GM21717 (cell line): ENCODE results near the gene ABHD17B.

Experiments
- ATAC-seq: cut with Tn5 transposase; IDR thresholded peaks from one replicate; pipeline ENCODE4 v1.9.1; 2021; ENCODE audit warnings: mild to moderate bottlenecking, moderate library complexity; ENCODE audit not compliant: unreplicated experiment

The ABHD17B gene

DNA sequence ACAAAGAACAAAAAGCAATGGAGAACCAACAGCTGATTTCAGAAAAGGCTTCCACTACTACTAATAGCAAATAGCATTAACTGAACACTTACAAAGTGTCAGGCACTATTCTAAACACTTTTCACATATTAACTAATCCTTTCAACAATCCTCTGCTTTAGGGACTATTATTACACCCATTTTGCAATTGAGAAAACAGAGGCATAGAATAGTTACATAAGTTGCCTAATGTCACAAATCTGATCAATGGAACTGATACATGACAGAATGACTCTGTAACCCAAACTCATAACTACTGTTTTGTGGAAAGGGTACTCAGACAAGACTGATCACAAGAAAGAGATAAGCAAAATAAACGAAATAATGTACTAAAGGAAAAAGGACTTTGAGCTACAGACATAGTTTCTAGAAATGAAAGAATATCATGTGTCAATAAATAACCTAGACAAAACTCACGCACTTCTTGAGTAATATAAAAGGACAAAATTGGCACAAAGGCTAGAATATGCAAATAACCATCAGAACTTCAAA lies 31.3 kb downstream of the ABHD17B start:
- ATAC-seq = no peak

DNA sequence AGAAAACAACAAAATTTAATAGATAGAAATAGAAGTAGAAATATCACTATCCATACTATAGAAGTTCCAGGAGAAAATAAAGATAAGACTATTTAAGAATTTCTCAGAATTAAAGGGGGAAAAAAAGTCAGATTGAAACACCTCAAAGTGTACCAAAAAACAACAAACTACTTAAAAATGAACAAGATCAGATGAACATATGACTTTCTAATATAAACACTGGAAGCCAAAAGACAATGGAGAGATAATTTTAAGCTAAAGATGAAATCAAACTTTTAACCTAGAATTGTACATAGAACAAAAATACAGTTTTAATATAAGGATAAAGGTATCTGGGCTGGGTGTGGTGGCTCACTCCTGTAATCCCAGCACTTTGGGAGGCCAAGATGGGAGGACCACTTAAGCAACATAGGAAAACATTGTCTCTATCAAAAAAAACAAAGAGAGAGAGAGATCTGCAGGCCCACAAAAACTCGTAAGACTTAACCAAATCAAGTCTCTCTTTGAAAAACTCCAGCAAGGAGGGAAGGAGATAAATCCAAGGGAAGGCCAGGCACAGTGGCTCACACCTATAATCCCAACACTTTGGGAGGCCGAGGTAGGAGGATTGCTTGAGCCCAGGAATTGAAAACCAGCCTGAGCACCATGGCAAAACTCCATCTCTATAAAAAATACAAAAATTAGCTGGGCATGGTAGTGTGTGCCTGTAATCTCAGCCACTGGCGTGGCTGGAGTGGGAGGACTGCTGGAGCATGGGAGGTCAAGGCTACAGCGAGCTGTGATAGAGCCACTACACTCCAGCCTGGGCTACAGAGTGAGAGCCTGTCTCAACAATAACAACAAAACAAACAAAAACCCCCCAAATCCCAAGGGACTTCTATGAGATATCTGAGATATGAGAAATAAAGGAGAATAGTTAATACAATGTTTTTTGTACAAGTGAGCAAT lies 32.4 kb downstream of the ABHD17B start:
- ATAC-seq = no peak

DNA sequence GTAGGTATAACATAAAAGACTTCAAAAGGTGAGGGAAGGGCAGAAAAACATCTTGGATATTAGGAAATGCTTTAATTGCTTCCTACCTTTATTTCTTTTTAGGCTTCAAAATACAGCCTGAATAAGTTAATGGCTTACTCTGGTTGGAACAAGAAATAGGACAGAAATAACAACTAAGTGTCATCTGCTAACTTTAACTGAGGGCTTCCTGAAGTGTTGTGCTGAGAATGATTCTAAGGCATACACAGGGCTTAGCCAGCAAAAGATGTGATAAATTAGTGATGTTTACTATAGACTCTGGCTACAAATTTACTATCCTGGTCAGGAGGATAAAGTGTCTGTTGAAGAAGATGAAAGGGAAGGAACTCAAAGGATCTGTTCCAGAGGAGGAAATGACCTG lies 34.2 kb downstream of the ABHD17B start:
- ATAC-seq = no peak

DNA sequence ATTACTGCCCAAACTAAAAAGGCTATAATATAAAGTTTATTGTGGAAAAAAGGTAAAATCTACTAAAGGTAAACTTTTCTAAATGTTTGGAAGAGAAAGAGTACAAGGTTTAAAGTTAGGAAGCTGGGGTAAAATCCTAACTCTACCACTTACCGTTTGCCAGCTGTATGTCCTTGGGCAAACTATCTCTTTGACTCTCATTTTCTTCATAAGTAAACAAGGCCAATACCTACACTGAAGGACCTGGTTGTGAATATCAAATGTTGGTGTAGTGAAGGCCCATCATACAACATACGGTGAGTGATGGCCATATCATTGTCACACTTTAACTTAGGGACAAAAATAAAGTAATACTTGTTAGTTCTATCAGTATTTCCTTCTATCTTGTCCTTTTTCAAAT lies 34.9 kb downstream of the ABHD17B start:
- no peak for ATAC-seq

DNA sequence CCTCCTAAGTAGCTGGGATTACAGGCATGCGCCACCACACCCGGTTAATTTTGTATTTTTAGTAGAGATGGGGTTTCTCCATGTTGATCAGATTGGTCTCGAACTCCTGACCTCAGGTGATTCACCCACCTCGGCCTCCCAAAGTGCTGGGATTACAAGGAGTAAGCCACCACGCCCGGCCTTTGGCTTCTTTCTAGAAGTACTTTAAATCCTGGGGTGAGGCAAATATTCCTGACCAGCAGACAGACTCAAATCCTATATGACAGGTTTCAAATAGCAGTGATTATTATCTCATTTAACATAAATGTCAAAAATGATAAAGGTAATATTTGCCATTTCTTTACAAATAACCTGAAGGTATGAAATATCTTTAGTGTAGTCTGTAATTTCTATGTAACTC lies 35.6 kb downstream of the ABHD17B start:
- ATAC-seq = no peak

DNA sequence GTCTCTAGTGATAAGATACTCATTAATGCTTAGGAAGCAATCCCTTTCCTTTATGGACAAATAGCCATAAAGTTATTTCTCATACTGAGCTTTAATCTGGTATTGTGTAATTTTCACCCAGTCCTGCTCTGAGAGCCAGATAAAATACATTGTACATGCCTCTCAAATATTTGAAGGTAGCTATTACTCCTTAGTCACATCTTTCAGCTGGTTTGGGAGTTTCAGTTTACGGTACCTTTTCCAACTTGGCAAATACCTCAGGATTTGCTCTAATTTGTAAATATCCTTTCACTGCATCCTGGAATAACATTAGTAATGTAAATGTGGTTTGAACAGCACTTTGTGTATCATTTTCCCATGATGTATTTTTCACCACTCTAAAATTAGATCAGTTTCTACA lies 47.4 kb downstream of the ABHD17B start:
- no peak for ATAC-seq

DNA sequence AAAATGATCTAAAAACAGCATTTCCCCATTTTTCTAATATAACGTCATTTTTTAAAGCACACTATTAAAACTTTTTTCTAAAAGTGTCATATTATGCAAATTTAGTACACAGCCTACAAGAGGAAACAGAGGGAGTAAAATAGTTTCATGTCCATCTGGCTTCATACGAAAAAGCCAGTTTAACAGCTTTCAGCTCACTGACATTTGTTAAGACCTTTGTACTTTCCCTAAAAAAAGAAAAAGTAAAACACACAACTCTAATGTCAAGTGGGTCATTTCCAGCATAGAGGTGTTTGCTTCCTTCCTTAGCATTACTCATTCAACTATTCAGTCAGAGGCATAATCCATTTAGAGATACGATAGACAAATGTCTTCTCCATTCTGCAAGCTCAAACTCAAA lies 49.4 kb downstream of the ABHD17B start:
- ATAC-seq = no peak

DNA sequence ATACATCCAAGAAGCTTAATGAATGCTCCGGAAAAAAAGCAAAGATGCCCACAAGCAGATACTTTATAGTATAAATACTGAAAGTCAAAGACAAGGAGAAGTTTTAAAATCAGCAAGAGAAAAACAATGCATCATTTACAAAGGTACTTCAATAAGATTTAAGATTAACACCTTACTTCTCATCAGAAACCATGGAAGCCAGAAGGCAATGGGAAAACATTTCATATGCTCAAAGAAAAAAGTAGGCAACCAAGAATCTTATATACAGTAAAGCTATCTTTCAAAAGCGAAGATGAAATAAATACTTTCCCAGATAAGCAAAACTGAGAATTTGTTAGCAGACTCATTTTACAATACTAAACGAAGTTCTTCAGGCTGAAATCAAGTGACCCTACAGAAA lies 51.1 kb downstream of the ABHD17B start:
- ATAC-seq = no peak

DNA sequence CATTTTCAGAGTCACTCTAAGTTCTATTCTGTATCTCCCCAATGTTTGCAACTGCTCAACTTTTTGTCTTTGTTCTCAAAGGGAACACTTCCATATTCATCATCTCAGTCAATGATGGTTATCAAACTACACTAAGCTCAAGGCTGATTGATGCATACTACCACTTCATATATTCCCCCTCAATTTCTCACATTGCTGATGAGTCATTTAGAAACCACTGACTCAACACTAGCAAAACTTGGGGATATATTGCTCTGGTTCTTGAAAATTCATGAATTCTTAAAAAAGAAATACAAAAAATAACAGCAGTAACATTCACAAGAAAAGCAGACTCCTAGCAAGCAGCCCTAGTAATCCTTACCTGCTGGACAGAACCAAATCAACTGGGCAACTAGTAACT lies 52.2 kb downstream of the ABHD17B start:
- ATAC-seq = peak; percentile 81

DNA sequence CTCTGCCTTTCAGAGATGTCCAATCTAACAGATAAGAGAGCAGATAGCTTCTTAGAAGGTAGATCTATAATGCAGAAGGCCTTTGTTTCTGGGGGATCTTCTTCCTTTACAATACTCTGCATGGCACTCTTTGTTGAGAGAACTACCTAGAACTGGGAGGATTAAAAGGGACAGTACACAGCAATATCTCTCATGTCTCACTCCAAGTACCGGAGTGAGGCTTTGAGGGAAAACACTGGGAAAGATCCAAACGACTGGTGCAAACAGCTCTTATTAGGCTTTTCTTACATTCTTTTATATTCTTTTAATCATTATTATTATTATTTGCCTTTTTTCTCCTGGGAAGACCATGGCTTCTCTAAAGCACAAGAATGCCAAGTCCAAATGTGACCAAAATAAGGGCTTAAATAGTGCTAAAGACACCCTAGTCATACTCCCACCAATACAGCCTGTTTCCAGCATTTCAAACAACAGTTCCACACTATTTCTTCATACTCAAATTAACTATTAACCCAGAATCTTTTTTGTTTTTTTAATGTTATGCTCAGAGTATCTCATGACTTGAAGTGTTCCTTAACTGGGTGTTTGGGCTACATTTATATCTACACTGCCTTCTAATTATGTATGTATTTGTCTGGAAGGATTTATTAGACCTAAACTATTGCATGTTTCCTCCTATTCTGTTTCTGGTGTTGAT lies 52.7 kb downstream of the ABHD17B start:
- ATAC-seq = no peak

DNA sequence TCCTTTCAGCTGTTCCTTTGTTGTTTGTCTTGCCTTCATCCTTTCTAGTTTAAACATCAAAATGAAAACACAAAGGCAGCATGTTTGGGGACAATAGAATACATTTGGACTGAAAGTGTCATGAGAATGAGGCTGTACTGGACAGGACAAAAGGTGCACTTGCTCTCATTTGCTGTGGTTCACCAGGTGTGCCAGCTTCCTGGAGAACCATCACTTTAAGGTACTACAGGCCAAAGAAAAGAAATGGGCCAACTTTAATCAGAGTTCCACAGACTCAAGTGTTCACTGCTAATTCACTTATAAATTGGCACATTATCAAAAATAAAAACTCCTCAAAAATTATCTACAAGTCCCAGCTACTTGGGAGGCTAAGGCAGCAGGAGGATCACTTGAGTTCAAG lies 53.8 kb downstream of the ABHD17B start:
- ATAC-seq = no peak

DNA sequence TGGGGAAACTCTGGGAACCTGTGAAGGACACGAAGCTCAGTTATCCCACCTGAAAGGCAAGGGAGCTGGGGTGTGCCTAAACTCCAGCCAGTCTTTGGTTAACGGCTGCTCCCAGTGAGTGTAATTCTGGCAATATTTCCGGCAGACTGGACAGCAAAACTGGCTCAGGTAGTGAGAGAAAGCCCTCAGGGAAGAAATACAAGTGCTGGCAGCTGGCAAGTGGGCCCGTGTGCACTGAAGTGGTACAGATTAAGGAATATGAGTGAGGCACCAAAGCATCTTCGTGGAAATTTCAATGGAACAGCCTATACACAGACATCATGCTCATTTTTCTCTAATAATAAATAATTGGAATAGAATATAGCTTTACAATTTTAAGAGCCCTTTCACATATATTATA lies 56.2 kb downstream of the ABHD17B start:
- no peak for ATAC-seq

DNA sequence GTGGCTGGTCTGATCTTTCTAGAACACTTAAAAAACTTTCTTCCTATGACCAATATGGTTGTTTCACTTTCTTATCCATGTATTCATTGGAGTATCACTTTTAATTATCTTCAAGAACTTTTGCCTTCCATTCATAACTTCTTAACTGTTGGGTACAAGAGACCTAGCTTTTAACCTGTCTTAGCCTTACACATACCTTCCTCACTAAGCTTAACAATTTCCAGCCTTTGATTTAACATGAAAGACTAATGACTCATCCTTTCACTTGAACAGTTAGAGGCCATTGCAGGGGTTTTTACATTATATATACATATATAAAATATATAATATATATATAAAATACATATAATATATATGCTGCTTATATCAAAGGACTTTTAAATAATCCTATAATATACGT lies 57.9 kb downstream of the ABHD17B start:
- ATAC-seq = no peak

DNA sequence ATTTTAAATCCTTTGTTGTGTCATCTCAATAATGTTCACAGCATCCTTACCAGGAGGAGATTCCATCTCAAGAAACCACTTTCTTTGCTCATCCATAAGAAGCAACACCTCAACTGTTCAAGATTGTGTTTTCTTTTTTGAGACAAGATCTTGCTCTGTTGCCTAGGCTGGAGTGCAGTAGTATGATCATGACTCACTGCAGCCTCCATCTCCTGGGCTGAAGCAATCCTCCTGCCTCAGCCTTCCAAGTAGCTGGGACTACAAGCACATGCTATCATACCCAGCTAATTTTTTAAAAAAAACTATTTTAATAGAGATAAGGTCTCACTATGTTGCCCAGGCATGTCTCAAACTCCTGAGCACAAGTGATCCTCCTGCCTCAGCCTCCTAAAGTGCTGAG lies 60.0 kb downstream of the ABHD17B start:
- no peak for ATAC-seq

DNA sequence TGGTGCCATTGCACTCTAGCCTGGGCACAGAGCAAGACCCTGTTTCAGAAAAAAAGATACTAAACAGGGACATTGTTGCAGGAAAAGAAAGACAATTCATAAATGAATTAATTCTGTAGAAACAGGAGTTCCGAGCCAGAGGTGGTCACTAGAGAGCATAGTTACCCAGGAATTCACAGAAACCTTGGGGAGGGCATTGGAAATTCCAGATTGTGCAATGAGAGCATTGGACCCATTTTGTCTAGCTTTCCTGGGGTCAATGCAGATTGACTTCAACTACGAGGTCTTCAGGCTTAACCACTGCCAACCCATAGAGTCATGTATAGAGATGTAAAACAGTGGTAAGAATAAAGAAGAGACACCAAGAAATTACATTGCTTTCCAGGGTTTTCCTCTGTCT lies 63.1 kb downstream of the ABHD17B start:
- ATAC-seq = no peak

DNA sequence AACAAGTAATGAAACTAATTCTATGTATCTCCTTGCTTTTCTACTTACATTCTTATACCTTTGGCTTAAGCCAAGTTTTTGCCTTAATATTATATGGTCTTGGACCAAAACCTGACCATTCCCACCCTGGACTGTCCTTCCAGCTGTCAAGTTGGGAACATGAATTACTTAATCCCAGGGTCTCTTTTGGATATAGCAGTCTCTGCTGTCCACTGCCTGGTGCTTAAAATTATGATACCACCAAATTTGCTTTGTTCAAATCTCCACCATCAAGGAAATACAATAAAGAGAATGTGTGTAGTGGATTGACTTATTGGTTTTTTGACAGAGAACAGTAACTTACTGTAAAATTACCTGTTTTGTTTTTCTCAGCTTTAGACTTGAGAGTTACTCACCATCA lies 66.2 kb downstream of the ABHD17B start:
- no peak for ATAC-seq

DNA sequence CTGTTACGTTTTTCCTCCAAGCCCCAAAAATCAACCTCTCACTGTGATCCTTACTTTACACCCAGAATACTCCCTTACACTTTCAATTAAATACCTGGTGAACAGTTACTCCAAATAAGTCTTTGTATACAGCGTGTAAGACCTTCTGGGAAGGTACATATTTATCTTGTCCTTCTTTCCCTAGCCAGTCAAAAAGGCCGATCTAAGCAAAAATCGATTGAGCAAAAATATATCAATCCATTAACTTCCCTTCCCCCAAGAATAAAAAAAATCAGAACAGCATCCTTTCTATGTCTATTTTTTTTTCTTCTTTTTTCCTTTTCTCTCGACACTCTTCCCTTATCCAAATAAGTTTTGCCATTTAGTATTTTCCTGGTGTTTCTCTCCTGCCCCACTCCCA lies 71.3 kb downstream of the ABHD17B start:
- ATAC-seq = no peak

DNA sequence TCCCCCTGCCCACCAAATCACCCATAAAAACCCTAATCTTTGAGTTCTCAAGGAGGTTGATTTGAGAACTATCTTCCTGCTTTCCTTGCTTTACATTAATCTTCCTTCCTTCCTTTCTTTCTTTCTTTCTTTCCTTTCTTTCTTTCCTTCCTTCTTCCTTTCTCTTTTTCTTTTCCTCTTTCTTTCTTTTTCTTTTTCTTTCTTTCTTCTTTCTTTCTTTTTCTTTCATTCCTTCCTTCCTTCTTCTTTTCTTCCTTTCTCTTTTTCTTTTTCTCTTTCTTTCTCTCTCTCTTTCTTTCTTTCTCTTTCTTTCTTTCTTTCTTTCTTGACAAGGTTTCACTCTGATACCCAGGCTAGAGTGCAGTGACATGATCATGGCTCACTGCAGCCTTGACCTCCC lies 75.4 kb downstream of the ABHD17B start:
- ATAC-seq = no peak

DNA sequence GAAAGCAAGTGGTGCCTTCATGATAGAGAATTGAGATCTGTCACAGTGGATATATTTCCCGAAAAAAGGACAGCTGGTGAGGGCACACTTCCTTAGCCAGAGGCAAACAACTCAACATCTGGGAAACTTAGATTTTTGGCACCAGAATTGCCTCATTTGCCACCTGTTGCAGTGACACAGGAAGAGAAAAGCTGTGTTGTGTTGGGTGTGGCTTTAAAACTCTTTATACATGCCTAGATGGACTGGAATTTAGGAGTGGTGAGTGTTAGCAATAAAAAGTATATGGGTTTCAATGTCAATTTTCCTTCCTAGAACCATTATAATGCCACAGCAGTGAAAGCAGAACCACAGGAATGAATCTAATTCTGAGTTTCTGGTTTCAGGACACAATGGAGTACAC lies 80.1 kb downstream of the ABHD17B start:
- no peak for ATAC-seq

DNA sequence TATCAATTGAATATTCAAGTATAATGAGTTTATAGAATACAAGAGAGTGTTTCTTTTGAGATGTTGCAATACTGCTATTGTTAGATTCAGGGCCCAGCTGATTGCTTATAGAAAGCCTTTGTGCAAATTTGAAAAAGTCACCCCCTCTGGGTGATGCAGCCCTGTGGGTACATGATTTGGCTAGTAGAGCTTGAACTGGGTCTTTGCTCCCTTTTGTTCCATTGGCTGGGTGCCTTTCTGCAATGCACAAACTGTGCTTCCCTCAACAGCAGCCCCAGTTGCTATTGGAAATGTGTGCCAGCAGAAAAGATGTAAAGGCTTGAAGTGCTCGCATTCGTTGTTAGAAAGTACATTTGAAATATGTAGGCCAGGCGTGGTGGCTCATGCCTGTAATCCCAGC lies 80.8 kb downstream of the ABHD17B start:
- ATAC-seq = no peak

DNA sequence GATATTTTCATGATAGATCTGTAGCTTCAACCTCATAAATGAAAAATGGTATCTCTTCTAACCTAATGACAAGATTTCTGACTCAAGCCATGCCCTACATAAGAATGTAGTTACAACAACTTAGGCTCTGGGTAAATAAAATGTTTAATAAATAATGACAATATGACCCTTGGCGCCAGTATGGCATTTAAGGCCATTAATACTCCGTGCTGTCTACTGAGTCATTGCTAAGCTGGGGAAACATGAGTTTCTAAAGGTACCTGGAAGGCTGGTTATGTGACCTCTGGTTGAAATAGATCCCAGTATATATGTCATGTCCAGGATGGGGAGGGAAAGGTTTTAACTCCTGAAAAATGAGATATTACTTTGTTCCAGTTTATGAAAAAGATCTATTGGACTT lies 84.7 kb downstream of the ABHD17B start:
- ATAC-seq = no peak

DNA sequence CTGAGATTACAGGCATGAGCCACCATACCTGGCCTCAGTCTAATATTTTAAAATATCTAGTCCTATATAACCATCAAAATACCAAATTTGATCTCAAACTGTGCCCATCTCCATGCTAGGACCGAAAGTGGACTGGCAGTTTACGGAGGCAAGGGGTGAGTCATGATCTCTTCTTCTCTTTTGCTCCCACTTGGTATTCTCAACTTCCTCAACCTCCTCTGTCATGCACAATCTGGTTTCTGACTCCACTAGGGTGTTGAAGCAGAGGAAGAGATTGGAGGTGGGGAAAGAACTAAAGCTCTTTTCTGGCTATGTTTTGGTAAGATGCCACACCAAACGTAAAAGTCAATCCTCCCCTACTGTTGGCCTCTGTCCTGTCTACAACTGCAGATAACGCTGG lies 86.7 kb downstream of the ABHD17B start:
- no peak for ATAC-seq
